ENCODE data around the gene CAPN14. TPM values are rescaled to one million over a fixed set of nuclear protein-coding genes. Genes with fewer than 3 reads are reported as not detected.

Gene CAPN14
- total and polyA plus RNA-seq, 2 of the 4 experiments (the other 2 are of a cell fraction): under 0.01 to 0.09 TPM

- POLR2A ChIA-PET (ENCODE audit: unreplicated experiment): no interaction called here
- CTCF ChIA-PET: no interaction called here
- peaks cover 5% of the 10 kb centered on the region for H3K27me3 ChIP-seq (ENCODE audit: control insufficient read depth, insufficient read depth, low read length)
- H2BK120ac ChIP-seq (ENCODE audit: low read depth, low read length): no peak overlapping the region
- H3K14ac ChIP-seq (replicated peaks; ENCODE audit: low read depth, low read length): no peak overlapping the region
- H3K23ac ChIP-seq (ENCODE audit: low read depth, low read length): no peak overlapping the region
- dilution Hi-C loops (cut with HindIII; ENCODE audit: low sequenced_read_pairs, unreplicated experiment): no loop called here
- no peak overlapping the region for H3K27ac ChIP-seq (ENCODE audit: insufficient read depth, low read length)
- no peak overlapping the region for H3K4me3 ChIP-seq (ENCODE audit: insufficient read depth, low read depth, low read length)
- H3K56ac ChIP-seq (ENCODE audit: extremely low read depth, insufficient read depth, low read length): no peak overlapping the region
- DNase-seq: no peak
- H4K91ac ChIP-seq (ENCODE audit: insufficient read depth, low read depth, low read length): no peak overlapping the region
- in situ Hi-C loops (cut with MboI; ENCODE audit: low sequenced_read_pairs): no loop called here
- no peaks in the 10 kb centered on the region for H3K9me1 ChIP-seq (ENCODE audit: insufficient read depth, low read length)
- ATAC-seq (ENCODE audit: low read depth): no peak
- no peak overlapping the region for H3K4ac ChIP-seq (ENCODE audit: low read depth, low read length)
- H3K9me3 ChIP-seq (ENCODE audit: control insufficient read depth, insufficient read depth, low read length): no peaks in the 10 kb centered on the region
- BruUV-seq (replicated peaks): no TSS peak
- no peak overlapping the region for H3K4me2 ChIP-seq (ENCODE audit: low read depth, low read length)
- no peak overlapping the region for H3K9ac ChIP-seq (ENCODE audit: low read depth, low read length)
- no peak overlapping the region for H3K18ac ChIP-seq (ENCODE audit: low read depth, low read length)
- intact Hi-C loops (cut with micrococcal nuclease): no loop called here
- no peak overlapping the region for H4K8ac ChIP-seq (ENCODE audit: low read depth in 2 of 2, low read length in 2 of 2)
- no peak overlapping the region for H2AK9ac ChIP-seq (replicated peaks; ENCODE audit: low read depth, low read length, poor library complexity)
- H3K4me1 ChIP-seq (ENCODE audit: control insufficient read depth, insufficient read depth, low read length): no peaks in the 10 kb centered on the region
- no peak overlapping the region for H2AK5ac ChIP-seq (ENCODE audit: low read depth, low read length)
- H2BK5ac ChIP-seq (ENCODE audit: low read depth, low read length, poor library complexity, severe bottlenecking): no peak overlapping the region
- WGBS, 2 experiments (ENCODE audit: extremely low coverage in 2 of 2, insufficient read length in 1 of 2): 21% methylated on average over 2 of the region's 5 CpGs; no CpG with 5 or more reads in 1 of the 2 experiments
- H4K5ac ChIP-seq (ENCODE audit: low read depth, low read length): no peak overlapping the region
- H2BK15ac ChIP-seq (ENCODE audit: low read depth, low read length): no peak overlapping the region
- no peaks in the 10 kb centered on the region for H3K79me1 ChIP-seq (ENCODE audit: low read depth in 1 of 2, low read length in 2 of 2)
- TF ChIP-seq NFE2L2 (IDR thresholded peaks at IDR 0.05; ENCODE audit: low read depth, low read length): no peak
- TF ChIP-seq RAD21 (IDR thresholded peaks at IDR 0.05; ENCODE audit: low read length): no peak
- no peak for TF ChIP-seq POLR2A (IDR thresholded peaks at IDR 0.05; ENCODE audit: low read depth, low read length)
- no peak for TF ChIP-seq FOS (IDR thresholded peaks at IDR 0.05; ENCODE audit: low read depth, low read length)
- no peak for TF ChIP-seq MAZ (IDR thresholded peaks at IDR 0.05; ENCODE audit: borderline replicate concordance, low read depth, low read length)
- no peak for TF ChIP-seq USF2 (IDR thresholded peaks at IDR 0.05; ENCODE audit: low read depth, low read length)
- no peak for TF ChIP-seq CTCF (conservative IDR thresholded peaks at IDR 0.05; ENCODE audit: low read depth, low read length)
- TF ChIP-seq BHLHE40 (IDR thresholded peaks at IDR 0.05; ENCODE audit: low read depth, low read length): no peak
- no peak for TF ChIP-seq RFX5 (IDR thresholded peaks at IDR 0.05; ENCODE audit: low read depth, low read length)
- no peak for TF ChIP-seq CEBPB (IDR thresholded peaks at IDR 0.05; ENCODE audit: low read depth, low read length)
- TF ChIP-seq RCOR1 (IDR thresholded peaks at IDR 0.05; ENCODE audit: insufficient replicate concordance, low read length): no peak
- no peak for TF ChIP-seq CHD1 (IDR thresholded peaks at IDR 0.05; ENCODE audit: low read depth, low read length)
- TF ChIP-seq ELK1 (IDR thresholded peaks at IDR 0.05; ENCODE audit: borderline replicate concordance, low read depth, low read length): no peak
- no peak for TF ChIP-seq MAFK (IDR thresholded peaks at IDR 0.05; ENCODE audit: low read depth, low read length)
- no peak for TF ChIP-seq SMC3 (IDR thresholded peaks at IDR 0.05; ENCODE audit: low read depth, low read length)
- TF ChIP-seq MXI1 (IDR thresholded peaks at IDR 0.05; ENCODE audit: borderline replicate concordance, low read depth, low read length): no peak
- H2AFZ ChIP-seq (replicated peaks; ENCODE audit: low read length, poor library complexity): no peak overlapping the region
- H2BK20ac ChIP-seq (ENCODE audit: low read depth, low read length): no peak overlapping the region
- H4K20me1 ChIP-seq (ENCODE audit: insufficient read depth, low read length): no peaks in the 10 kb centered on the region
- H3K36me3 ChIP-seq (ENCODE audit: control insufficient read depth, insufficient read depth, low read length): no peaks in the 10 kb centered on the region
Measured at GRCh38 chr2:31188131-31188530, 29.2 kb downstream of the CAPN14 start.
